ENCODE measurements around the gene ERMN. TPM values are rescaled to one million over a fixed set of nuclear protein-coding genes. Genes with fewer than 3 reads are reported as not detected.
"Not testable (repeated sequence)": the region's sequence is repeated elsewhere in the genome, so short reads cannot be mapped to it uniquely, and the experiment has no call there.

The ERMN gene
- total RNA-seq (2014; rRNA removed; shearing (Covaris generic)): not detected in 2 replicates
- polyA plus RNA-seq (2016; fragmentation: Nextera tagmentation; extraction: Ambion mirVana): not detected in 2 replicates

GRCh38 chr2:157325786-157326185 lies at the start of gene ERMN:
ERMN (minus strand) TSS chr2:157325824; CDS start chr2:157325642, 182 bp downstream.
- DNase-seq: no peak
- H3K9me3 ChIP-seq (ENCODE audit: low read depth): no peaks in the 10 kb centered on the region
- no peaks in the 10 kb centered on the region for H3K36me3 ChIP-seq (ENCODE audit: low read depth)
- H2AFZ ChIP-seq: no peak within 1 kb of the TSS
- no peaks in the 10 kb centered on the region for H3K79me2 ChIP-seq (ENCODE audit: insufficient read depth)
- 0 out of 2 replicates have a peak, but pooled peaks cover 7% of the 10 kb centered on the region for H3K4me1 ChIP-seq (ENCODE audit: insufficient read depth)
- no peak within 1 kb of the TSS for H3K4me2 ChIP-seq (ENCODE audit: unreplicated experiment)
- H4K20me1 ChIP-seq (ENCODE audit: insufficient read depth): no peaks in the 10 kb centered on the region
- TF ChIP-seq EZH2 (IDR thresholded peaks at IDR 0.05; ENCODE audit: insufficient read depth, poor library complexity, severe bottlenecking): no peak
- TF ChIP-seq EZH2phosphoT487 (IDR thresholded peaks at IDR 0.05; ENCODE audit: insufficient read depth, low read depth): no peak
- no peaks in the 10 kb centered on the region for H3F3A ChIP-seq (ENCODE audit: insufficient read depth)
- H3K27me3 ChIP-seq (replicated peaks; ENCODE audit: insufficient read depth): no peaks in the 10 kb centered on the region
- no peak within 1 kb of the TSS for H3K27ac ChIP-seq
- no peak within 1 kb of the TSS for H3K4me3 ChIP-seq
- in situ Hi-C loops (cut with MboI): loop anchor here (25.0 kb wide), 1 partner anchor 687 kb away; no protein-coding TSS in a partner anchor
- no peaks in the 10 kb centered on the region for H3K9me2 ChIP-seq (ENCODE audit: insufficient read depth)
- H3K9ac ChIP-seq: no peak within 1 kb of the TSS

GRCh38 chr2:157375384-157375783 lies 49.8 kb upstream of the ERMN start:
- no peaks in the 10 kb centered on the region for H3K9me2 ChIP-seq (ENCODE audit: insufficient read depth)
- in situ Hi-C loops (cut with MboI): no loop called here
- 25 to 33% methylated on average over 1 of the region's 1 CpG for WGBS, 2 experiments (ENCODE audit: low coverage in 1 of 2, low lambda C conversion rate in 2 of 2, missing lambda C conversion rate in 2 of 2)

GRCh38 chr2:157368508-157368907 lies 42.9 kb upstream of the ERMN start:
- H3K9ac ChIP-seq; H3F3A ChIP-seq (ENCODE audit: insufficient read depth); H3K27me3 ChIP-seq (replicated peaks; ENCODE audit: insufficient read depth); in situ Hi-C loops (cut with MboI); H4K20me1 ChIP-seq (ENCODE audit: insufficient read depth); DNase-seq; H3K79me2 ChIP-seq (ENCODE audit: insufficient read depth); H3K4me2 ChIP-seq (ENCODE audit: unreplicated experiment); H3K36me3 ChIP-seq (ENCODE audit: low read depth); H3K9me3 ChIP-seq (ENCODE audit: low read depth); H3K27ac ChIP-seq; H3K9me2 ChIP-seq (ENCODE audit: insufficient read depth); H3K4me3 ChIP-seq; H2AFZ ChIP-seq: not testable (repeated sequence)
- H3K4me1 ChIP-seq (ENCODE audit: insufficient read depth): peaks cover 11% of the 10 kb centered on the region
- WGBS, 2 experiments (ENCODE audit: low coverage in 1 of 2, low lambda C conversion rate in 2 of 2, missing lambda C conversion rate in 2 of 2): 75 to 80% methylated on average over 14 to 15 of the region's 25 CpGs

More at GRCh38 chr2:157375384-157375783, 49.8 kb upstream of the ERMN start:
- no peak for TF ChIP-seq EZH2 (IDR thresholded peaks at IDR 0.05; ENCODE audit: insufficient read depth, poor library complexity, severe bottlenecking)
- TF ChIP-seq EZH2phosphoT487 (IDR thresholded peaks at IDR 0.05; ENCODE audit: insufficient read depth, low read depth): no peak
- H3K4me3 ChIP-seq: no peak overlapping the region
- no peak overlapping the region for H3K9ac ChIP-seq
- peaks cover 4% of the 10 kb centered on the region for H3K9me3 ChIP-seq (ENCODE audit: low read depth)
- H3K27me3 ChIP-seq (replicated peaks; ENCODE audit: insufficient read depth): no peaks in the 10 kb centered on the region
- H3K4me1 ChIP-seq (ENCODE audit: insufficient read depth): no peaks in the 10 kb centered on the region
- H3F3A ChIP-seq (ENCODE audit: insufficient read depth): no peaks in the 10 kb centered on the region
- no peak overlapping the region for H2AFZ ChIP-seq
- no peak for DNase-seq
- H3K27ac ChIP-seq: no peak overlapping the region
- H3K36me3 ChIP-seq (ENCODE audit: low read depth): no peaks in the 10 kb centered on the region
- H3K79me2 ChIP-seq (ENCODE audit: insufficient read depth): no peaks in the 10 kb centered on the region
- no peak overlapping the region for H3K4me2 ChIP-seq (ENCODE audit: unreplicated experiment)
- no peaks in the 10 kb centered on the region for H4K20me1 ChIP-seq (ENCODE audit: insufficient read depth)

GRCh38 chr2:157367704-157368103 lies 42.1 kb upstream of the ERMN start:
- Histone ChIP-seq H4K20me1 (ENCODE audit: insufficient read depth) (no peaks in the 10 kb centered on the region), H3F3A (ENCODE audit: insufficient read depth) (no peaks in the 10 kb centered on the region), H3K79me2 (ENCODE audit: insufficient read depth) (no peaks in the 10 kb centered on the region), H3K27ac (no peak overlapping the region), H3K9me3 (ENCODE audit: low read depth) (no peaks in the 10 kb centered on the region), H3K4me3 (no peak overlapping the region), H3K9ac (no peak overlapping the region), H3K36me3 (ENCODE audit: low read depth) (no peaks in the 10 kb centered on the region), H3K9me2 (ENCODE audit: insufficient read depth) (peaks cover 2% of the 10 kb centered on the region; the same call in 1 of the 2 replicates), H3K4me2 (ENCODE audit: unreplicated experiment) (no peak overlapping the region), H3K4me1 (ENCODE audit: insufficient read depth) (peaks cover 19% of the 10 kb centered on the region), H3K27me3 (replicated peaks; ENCODE audit: insufficient read depth) (no peaks in the 10 kb centered on the region), H2AFZ (no peak overlapping the region)
- in situ Hi-C loops (cut with MboI): no loop called here
- no peak for DNase-seq
- no peak for TF ChIP-seq EZH2 (IDR thresholded peaks at IDR 0.05; ENCODE audit: insufficient read depth, poor library complexity, severe bottlenecking)
- no peak for TF ChIP-seq EZH2phosphoT487 (IDR thresholded peaks at IDR 0.05; ENCODE audit: insufficient read depth, low read depth)
- 8 to 17% methylated on average over 1 of the region's 1 CpG for WGBS, 2 experiments (ENCODE audit: low coverage in 1 of 2, low lambda C conversion rate in 2 of 2, missing lambda C conversion rate in 2 of 2)
